Occipital lobe (tissue), 2 donors: ENCODE results near the gene SPRY2. TPM values are rescaled to one million over a fixed set of nuclear protein-coding genes. Genes with fewer than 3 reads are reported as not detected.
"Not testable (repeated sequence)": the region's sequence is repeated elsewhere in the genome, so short reads cannot be mapped to it uniquely, and the experiment has no call there.

Experiments used
- DNase-seq: peaks from one replicate; lab custom pipeline; 2025; lab: John Stamatoyannopoulos, UW
- total RNA-seq: library from RNA; depleted of rRNA; stranded (reverse); fragments of >200 nt; gene quantifications from one replicate; pipeline ENCODE4 v1.2.3, GENCODE V29; 2014

SPRY2 gene
- total RNA-seq, 1 donor from 2014 or later, result 43.8 TPM

- not testable (repeated sequence) for DNase-seq
Measured at GRCh38 chr13:80355496-80356094, 14.7 kb upstream of the SPRY2 start.

- DNase-seq, result no peak
Measured at GRCh38 chr13:80348750-80349149, 7.8 kb upstream of the SPRY2 start.

GRCh38 chr13:80348314-80348713 lies 7.4 kb upstream of the SPRY2 start:
- no peak for DNase-seq

GRCh38 chr13:80345771-80346510 lies 5.0 kb upstream of the SPRY2 start:
- DNase-seq, result no peak

GRCh38 chr13:80344032-80344431 lies 3.1 kb upstream of the SPRY2 start:
- DNase-seq, result not testable (repeated sequence)

- DNase-seq, result peak; percentile 77
Measured at GRCh38 chr13:80342471-80343371, 1.8 kb upstream of the SPRY2 start.

GRCh38 chr13:80341756-80342370 lies 937 bp upstream of the SPRY2 start:
- DNase-seq, result peak; percentile 25

- peak; percentile 56 for DNase-seq
Measured at GRCh38 chr13:80340651-80341100, 250 bp downstream of the SPRY2 start.

GRCh38 chr13:80339912-80340650 lies 845 bp downstream of the SPRY2 start:
- DNase-seq, result peak; percentile 66

- DNase-seq, result no peak
Measured at GRCh38 chr13:80339563-80339911, 1.4 kb downstream of the SPRY2 start.

GRCh38 chr13:80338781-80339562 lies 2.0 kb downstream of the SPRY2 start:
- DNase-seq, result peak; percentile 73

- peak; percentile 32 for DNase-seq
Measured at GRCh38 chr13:80337288-80338081, 3.4 kb downstream of the SPRY2 start.

- DNase-seq, result no peak
Measured at GRCh38 chr13:80336776-80337287, 4.1 kb downstream of the SPRY2 start.

- no peak for DNase-seq
Measured at GRCh38 chr13:80336370-80336769, 4.6 kb downstream of the SPRY2 start.

GRCh38 chr13:80334597-80335260 lies 6.2 kb downstream of the SPRY2 start:
- DNase-seq, result no peak

- no peak for DNase-seq
Measured at GRCh38 chr13:80331984-80332383, 8.9 kb downstream of the SPRY2 start.

GRCh38 chr13:80329250-80329649 lies 11.7 kb downstream of the SPRY2 start:
- no peak for DNase-seq

GRCh38 chr13:80319004-80319403 lies 21.9 kb downstream of the SPRY2 start:
- no peak for DNase-seq
